HL-60 (cell line): ENCODE results near the gene ETV6.
A peak's percentile ranks its signal among the peaks of the same experiment; 100 is the strongest.

Experiments
- DNase-seq, 2 experiments: peaks; one replicate each; pipeline ENCODE4 v3.0.0-alpha.2; 2010 to 2020; ENCODE audit warnings: low read depth in 1 of 2, low spot score in 1 of 2
- H3K27ac ChIP-seq: fragments of 250-450 bp; sonication (Bioruptor Pico); replicated peaks from 2 replicates; pipeline ENCODE4 v1.5.1; 2020; ENCODE audit warnings: mild to moderate bottlenecking, moderate library complexity
- H3K27me3 ChIP-seq: fragments of 250-450 bp; sonication (Bioruptor Pico); 2 replicates; pipeline ENCODE4 v1.5.1; 2021; ENCODE audit warnings: mild to moderate bottlenecking, moderate library complexity; ENCODE audit not compliant: insufficient read depth, poor library complexity, severe bottlenecking
- H3K4me3 ChIP-seq: replicated peaks from 2 replicates; pipeline ENCODE4 v1.5.1; 2011; ENCODE audit warnings: mild to moderate bottlenecking, control low read depth, low read length; ENCODE audit not compliant: insufficient read depth
- GABPA ChIP-seq: IDR thresholded peaks from 2 replicates; pipeline ENCODE4 v1.6.1; 2012; ENCODE audit warnings: low read depth
- POLR2AphosphoS5 ChIP-seq: IDR thresholded peaks from 2 replicates; pipeline ENCODE4 v1.6.1; 2012; ENCODE audit warnings: low read depth
- SPI1 ChIP-seq: IDR thresholded peaks from 2 replicates; pipeline ENCODE4 v1.6.1; 2012; ENCODE audit warnings: low read depth, mild to moderate bottlenecking, borderline replicate concordance
- TF ChIP-seq, protein P1 (sequence below): IDR thresholded peaks from 2 replicates; pipeline ENCODE4 v1.6.1; 2012; ENCODE audit warnings: low read depth; ENCODE audit not compliant: insufficient replicate concordance
- TF ChIP-seq, protein P2 (sequence below): IDR thresholded peaks from one replicate; pipeline ENCODE4 v1.5.1; 2011; ENCODE audit warnings: low read length, control low read depth, inconsistent platforms; ENCODE audit not compliant: insufficient read depth

Gene ETV6

DNA sequence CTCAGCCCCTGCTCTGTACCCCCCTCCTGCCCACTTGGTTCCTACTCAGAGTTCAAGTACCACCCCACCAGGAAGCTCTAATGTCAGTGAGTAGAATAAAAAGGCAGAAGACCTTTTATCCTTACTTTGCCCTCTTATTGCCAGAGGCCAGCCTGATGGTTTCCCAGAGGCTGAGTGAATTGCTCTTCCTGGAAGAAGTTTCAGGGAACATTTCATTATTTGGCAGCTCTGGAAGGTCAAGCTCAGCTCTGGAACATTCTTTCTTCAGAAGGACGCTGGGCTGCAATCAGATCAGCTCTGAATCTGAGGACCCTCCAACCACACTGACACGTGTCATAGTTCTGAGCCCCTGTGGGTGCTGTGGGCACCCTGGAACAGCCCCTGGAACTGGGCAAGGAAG lies 188.9 kb downstream of the ETV6 start:
- Histone ChIP-seq H3K27ac (peak overlapping the region; percentile 74), H3K4me3 (no peak overlapping the region), H3K27me3 (no peaks in the 10 kb centered on the region)
- TF ChIP-seq SPI1 (no peak), POLR2AphosphoS5 (no peak), GABPA (no peak)
- TF ChIP-seq, protein P1, sequence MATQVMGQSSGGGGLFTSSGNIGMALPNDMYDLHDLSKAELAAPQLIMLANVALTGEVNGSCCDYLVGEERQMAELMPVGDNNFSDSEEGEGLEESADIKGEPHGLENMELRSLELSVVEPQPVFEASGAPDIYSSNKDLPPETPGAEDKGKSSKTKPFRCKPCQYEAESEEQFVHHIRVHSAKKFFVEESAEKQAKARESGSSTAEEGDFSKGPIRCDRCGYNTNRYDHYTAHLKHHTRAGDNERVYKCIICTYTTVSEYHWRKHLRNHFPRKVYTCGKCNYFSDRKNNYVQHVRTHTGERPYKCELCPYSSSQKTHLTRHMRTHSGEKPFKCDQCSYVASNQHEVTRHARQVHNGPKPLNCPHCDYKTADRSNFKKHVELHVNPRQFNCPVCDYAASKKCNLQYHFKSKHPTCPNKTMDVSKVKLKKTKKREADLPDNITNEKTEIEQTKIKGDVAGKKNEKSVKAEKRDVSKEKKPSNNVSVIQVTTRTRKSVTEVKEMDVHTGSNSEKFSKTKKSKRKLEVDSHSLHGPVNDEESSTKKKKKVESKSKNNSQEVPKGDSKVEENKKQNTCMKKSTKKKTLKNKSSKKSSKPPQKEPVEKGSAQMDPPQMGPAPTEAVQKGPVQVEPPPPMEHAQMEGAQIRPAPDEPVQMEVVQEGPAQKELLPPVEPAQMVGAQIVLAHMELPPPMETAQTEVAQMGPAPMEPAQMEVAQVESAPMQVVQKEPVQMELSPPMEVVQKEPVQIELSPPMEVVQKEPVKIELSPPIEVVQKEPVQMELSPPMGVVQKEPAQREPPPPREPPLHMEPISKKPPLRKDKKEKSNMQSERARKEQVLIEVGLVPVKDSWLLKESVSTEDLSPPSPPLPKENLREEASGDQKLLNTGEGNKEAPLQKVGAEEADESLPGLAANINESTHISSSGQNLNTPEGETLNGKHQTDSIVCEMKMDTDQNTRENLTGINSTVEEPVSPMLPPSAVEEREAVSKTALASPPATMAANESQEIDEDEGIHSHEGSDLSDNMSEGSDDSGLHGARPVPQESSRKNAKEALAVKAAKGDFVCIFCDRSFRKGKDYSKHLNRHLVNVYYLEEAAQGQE: no peak
- TF ChIP-seq, protein P2, sequence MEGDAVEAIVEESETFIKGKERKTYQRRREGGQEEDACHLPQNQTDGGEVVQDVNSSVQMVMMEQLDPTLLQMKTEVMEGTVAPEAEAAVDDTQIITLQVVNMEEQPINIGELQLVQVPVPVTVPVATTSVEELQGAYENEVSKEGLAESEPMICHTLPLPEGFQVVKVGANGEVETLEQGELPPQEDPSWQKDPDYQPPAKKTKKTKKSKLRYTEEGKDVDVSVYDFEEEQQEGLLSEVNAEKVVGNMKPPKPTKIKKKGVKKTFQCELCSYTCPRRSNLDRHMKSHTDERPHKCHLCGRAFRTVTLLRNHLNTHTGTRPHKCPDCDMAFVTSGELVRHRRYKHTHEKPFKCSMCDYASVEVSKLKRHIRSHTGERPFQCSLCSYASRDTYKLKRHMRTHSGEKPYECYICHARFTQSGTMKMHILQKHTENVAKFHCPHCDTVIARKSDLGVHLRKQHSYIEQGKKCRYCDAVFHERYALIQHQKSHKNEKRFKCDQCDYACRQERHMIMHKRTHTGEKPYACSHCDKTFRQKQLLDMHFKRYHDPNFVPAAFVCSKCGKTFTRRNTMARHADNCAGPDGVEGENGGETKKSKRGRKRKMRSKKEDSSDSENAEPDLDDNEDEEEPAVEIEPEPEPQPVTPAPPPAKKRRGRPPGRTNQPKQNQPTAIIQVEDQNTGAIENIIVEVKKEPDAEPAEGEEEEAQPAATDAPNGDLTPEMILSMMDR: no peak
- no peak for DNase-seq

DNA sequence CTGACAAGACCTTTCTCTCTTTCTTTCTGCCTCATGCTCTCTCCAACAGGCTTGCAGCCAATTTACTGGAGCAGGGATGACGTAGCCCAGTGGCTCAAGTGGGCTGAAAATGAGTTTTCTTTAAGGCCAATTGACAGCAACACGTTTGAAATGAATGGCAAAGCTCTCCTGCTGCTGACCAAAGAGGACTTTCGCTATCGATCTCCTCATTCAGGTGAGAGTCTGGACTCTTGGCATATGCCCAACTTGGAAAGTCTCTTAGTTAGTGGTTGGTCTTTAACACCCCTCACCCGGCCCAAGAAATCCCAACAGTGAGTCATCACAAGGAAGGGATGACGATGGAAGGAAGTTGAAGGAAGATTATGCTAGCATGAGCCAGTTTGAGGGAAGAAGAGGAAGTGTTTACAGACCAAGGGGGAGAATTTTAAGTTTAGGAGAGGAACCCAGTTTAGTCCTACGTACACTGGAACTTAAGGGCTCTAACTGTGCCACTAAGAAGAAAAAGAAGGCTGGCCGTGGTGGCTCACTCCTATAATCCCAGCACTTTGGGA lies 189.7 kb downstream of the ETV6 start:
- TF ChIP-seq, protein P1: no peak
- TF ChIP-seq POLR2AphosphoS5 (no peak; the same call in 1 of the 2 replicates), GABPA (no peak), SPI1 (peak; percentile 95)
- TF ChIP-seq, protein P2: no peak
- Histone ChIP-seq H3K27ac (peak overlapping the region; percentile 74), H3K4me3 (no peak overlapping the region), H3K27me3 (no peaks in the 10 kb centered on the region)
- DNase-seq: peak; percentile 55 to 73

DNA sequence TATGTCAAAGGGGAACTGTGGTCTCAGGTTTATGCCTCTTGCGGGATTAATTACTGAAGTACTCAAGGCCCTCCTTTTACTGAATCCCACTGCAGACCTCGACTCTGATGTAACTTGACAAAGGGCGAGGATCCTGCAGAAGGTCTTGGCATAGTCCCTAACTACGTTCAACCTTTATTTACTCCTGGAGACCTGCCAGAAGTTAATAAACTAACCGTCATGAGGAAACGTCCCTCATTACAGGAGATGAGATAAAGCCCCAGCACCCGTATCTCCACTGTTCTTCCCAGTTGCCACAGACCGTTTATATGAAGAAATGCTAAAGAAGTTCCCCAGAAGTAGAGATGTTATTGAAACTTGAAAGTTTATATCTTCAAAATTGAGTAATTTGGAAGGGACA lies 190.9 kb downstream of the ETV6 start:
- Histone ChIP-seq H3K27me3 (no peaks in the 10 kb centered on the region), H3K27ac (peak overlapping the region; percentile 74), H3K4me3 (no peak overlapping the region)
- peak; percentile 40 to 57 for DNase-seq
- TF ChIP-seq POLR2AphosphoS5: peak; percentile 16; the same call in 1 of the 2 replicates
- TF ChIP-seq, protein P1: no peak
